Panc1 (cell line): Measurements from ENCODE around the gene LRTM1. TPM values are rescaled to one million over a fixed set of nuclear protein-coding genes. Genes with fewer than 3 reads are reported as not detected.

ENCODE experiments used
- ATAC-seq: fragments of 200-7000 bp; cut with Tn5 transposase; 2 replicates; pipeline ENCODE4 v1.9.1; 2020; ENCODE audit warnings: mild to moderate bottlenecking, moderate library complexity
- BruUV-seq: library from RNA; stranded (reverse); fragments of 400-500 nt; replicated peaks from 2 replicates; lab custom pipeline; 2021; lab: Mats Ljungman, UMichigan
- CTCF ChIA-PET: fragments of 300-600 bp; sonication (Branson Sonifier 250); formaldehyde crosslinking; loops from one replicate; lab custom pipeline; 2022; ENCODE audit warnings: antibody characterized with exemption; lab: Charles Lee
- POLR2A ChIA-PET: fragments of 300-600 bp; sonication (Branson Sonifier 250); formaldehyde crosslinking; loops from one replicate; lab custom pipeline; 2022; ENCODE audit warnings: antibody characterized with exemption; lab: Charles Lee
- DNase-seq: peaks from one replicate; pipeline ENCODE4 v3.0.0-alpha.2; 2010; ENCODE audit warnings: low read depth, low spot score
- H3K27ac ChIP-seq: 2 replicates; pipeline ENCODE4 v1.5.1; 2011; ENCODE audit warnings: mild to moderate bottlenecking, low read length, inconsistent platforms
- H3K27me3 ChIP-seq: fragments of 200-500 bp; sonication (Bioruptor generic); 2 replicates; pipeline ENCODE4 v1.6.0; 2014; ENCODE audit warnings: low read length, inconsistent platforms; ENCODE audit not compliant: control insufficient read depth, insufficient read depth
- H3K36me3 ChIP-seq: fragments of 200-500 bp; sonication (Bioruptor generic); 2 replicates; pipeline ENCODE4 v1.5.1; 2014; ENCODE audit warnings: inconsistent platforms, mild to moderate bottlenecking, low read length, moderate library complexity; ENCODE audit not compliant: control insufficient read depth, insufficient read depth
- H3K4me1 ChIP-seq: 2 replicates; pipeline ENCODE4 v1.5.1; 2011; ENCODE audit warnings: inconsistent platforms, mild to moderate bottlenecking, low read length, moderate library complexity; ENCODE audit not compliant: control insufficient read depth, insufficient read depth
- H3K4me3 ChIP-seq, 2 experiments: 2 replicates each; pipeline ENCODE4 v1.5.1; 2011 to 2012; ENCODE audit warnings: low read depth in 2 of 2, low read length in 2 of 2, mild to moderate bottlenecking in 2 of 2, inconsistent platforms in 1 of 2, moderate library complexity in 1 of 2
- H3K9me3 ChIP-seq: fragments of 200-500 bp; sonication (Bioruptor generic); 2 replicates; pipeline ENCODE4 v1.5.1; 2014; ENCODE audit warnings: low read depth, mild to moderate bottlenecking, inconsistent platforms, low read length, moderate library complexity; ENCODE audit not compliant: control insufficient read depth, insufficient read depth
- CTCF ChIP-seq: fragments of 450-650 bp; IDR thresholded peaks from 2 replicates; pipeline ENCODE4 v1.5.1; 2017; ENCODE audit warnings: mild to moderate bottlenecking
- POLR2AphosphoS5 ChIP-seq: IDR thresholded peaks from 2 replicates; pipeline ENCODE4 v1.6.1; 2012; ENCODE audit warnings: mild to moderate bottlenecking, low read depth, low read length, moderate library complexity
- REST ChIP-seq, 2 experiments: IDR thresholded peaks; 2 replicates each; pipeline ENCODE4 v1.6.1; 2011 to 2012; ENCODE audit warnings: low read depth in 2 of 2, control low read depth in 1 of 2, low read length in 1 of 2, mild to moderate bottlenecking in 1 of 2, moderate library complexity in 1 of 2; ENCODE audit not compliant: insufficient read depth in 1 of 2
- SIN3A ChIP-seq: IDR thresholded peaks from 2 replicates; pipeline ENCODE4 v1.6.1; 2012; ENCODE audit warnings: low read depth, mild to moderate bottlenecking, low read length, moderate library complexity, borderline replicate concordance; ENCODE audit not compliant: insufficient read depth
- TCF7L2 ChIP-seq: IDR thresholded peaks from 2 replicates; pipeline ENCODE4 v1.6.1; 2011; ENCODE audit warnings: mild to moderate bottlenecking, low read depth, low read length, inconsistent platforms
- in situ Hi-C: cut with HindIII; loops from 2 replicates; pipeline ENCODE4 v1.10.0; 2016; ENCODE audit warnings: low sequenced_read_pairs, low pct_unique_long_range_greater_than_20kb
- intact Hi-C: fragments of 100-400 bp; cut with micrococcal nuclease; formaldehyde crosslinking; loops from one replicate; pipeline ENCODE4 v1.10.0; 2022; ENCODE audit not compliant: unreplicated experiment
- total RNA-seq: library from RNA; stranded (reverse); gene quantifications from one replicate; pipeline ENCODE4 v1.2.1, GENCODE V29; 2021; ENCODE audit not compliant: unreplicated experiment

Gene LRTM1
- total RNA-seq, 1 experiment from 2014 or later = not detected

- in situ Hi-C loops = no loop called here
- no peaks in the 10 kb centered on the region for H3K36me3 ChIP-seq
- H3K9me3 ChIP-seq = no peaks in the 10 kb centered on the region
- no peaks in the 10 kb centered on the region; the same call in 1 of the 2 replicates for H3K4me1 ChIP-seq
- H3K27me3 ChIP-seq = no peaks in the 10 kb centered on the region
- ChIA-PET CTCF (no interaction called here), POLR2A (no interaction called here)
- intact Hi-C loops = no loop called here
- no TSS peak for BruUV-seq
- DNase-seq (no peak), ATAC-seq (no peak)
- H3K27ac ChIP-seq = no peak overlapping the region
- H3K4me3 ChIP-seq = no peak overlapping the region
- TF ChIP-seq TCF7L2 (no peak), POLR2AphosphoS5 (no peak), SIN3A (no peak), REST (IDR thresholded peaks at IDR 0.05; ENCODE audit: insufficient read depth in 1 of 2, low read depth in 2 of 2, low read length in 1 of 2) (no peak), CTCF (no peak)
These were observed 8.0 kb upstream of the LRTM1 start for GRCh38 chr3:54935869-54936268.

- no peak overlapping the region for H3K4me3 ChIP-seq
- ATAC-seq = no peak
- no peaks in the 10 kb centered on the region for H3K4me1 ChIP-seq
- ChIA-PET CTCF (no interaction called here), POLR2A (no interaction called here)
- H3K36me3 ChIP-seq = no peaks in the 10 kb centered on the region
- no peak overlapping the region for H3K27ac ChIP-seq
- intact Hi-C loops (no loop called here), in situ Hi-C loops (no loop called here)
- DNase-seq = no peak
- H3K27me3 ChIP-seq = no peaks in the 10 kb centered on the region
- TF ChIP-seq SIN3A = no peak
- no peak for TF ChIP-seq CTCF
- TF ChIP-seq POLR2AphosphoS5 = no peak
- no peak for TF ChIP-seq REST (IDR thresholded peaks at IDR 0.05; ENCODE audit: insufficient read depth in 1 of 2, low read depth in 2 of 2, low read length in 1 of 2)
- TF ChIP-seq TCF7L2 = no peak
- BruUV-seq = no TSS peak
- H3K9me3 ChIP-seq = no peaks in the 10 kb centered on the region
These were observed 4.7 kb upstream of the LRTM1 start for GRCh38 chr3:54932606-54933005.
